Measurements from ENCODE around the gene KIF4B.
"Not testable (repeated sequence)": the region's sequence is repeated elsewhere in the genome, so short reads cannot be mapped to it uniquely, and the experiment has no call there.

The KIF4B gene

DNA sequence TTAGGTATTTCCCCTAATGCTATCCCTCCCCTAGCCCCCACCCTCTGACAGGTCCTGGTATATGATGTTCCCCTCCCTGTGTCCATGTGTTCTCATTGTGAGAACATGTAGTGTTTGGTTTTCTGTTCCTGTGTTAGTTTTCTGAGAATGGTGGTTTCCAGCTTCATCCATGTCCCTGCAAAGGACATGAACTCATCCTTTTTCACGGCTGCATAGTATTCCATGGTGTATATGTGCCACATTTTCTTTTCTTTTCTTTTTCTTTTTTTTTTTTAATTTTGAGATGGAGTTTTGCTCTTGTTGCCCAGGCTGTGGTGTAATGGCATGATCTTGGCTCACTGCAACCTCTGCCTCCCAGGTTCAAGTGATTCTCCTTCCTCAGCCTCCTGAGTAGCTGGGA lies 7.3 kb upstream of the KIF4B start:
- not testable (repeated sequence) for DNase-seq

DNA sequence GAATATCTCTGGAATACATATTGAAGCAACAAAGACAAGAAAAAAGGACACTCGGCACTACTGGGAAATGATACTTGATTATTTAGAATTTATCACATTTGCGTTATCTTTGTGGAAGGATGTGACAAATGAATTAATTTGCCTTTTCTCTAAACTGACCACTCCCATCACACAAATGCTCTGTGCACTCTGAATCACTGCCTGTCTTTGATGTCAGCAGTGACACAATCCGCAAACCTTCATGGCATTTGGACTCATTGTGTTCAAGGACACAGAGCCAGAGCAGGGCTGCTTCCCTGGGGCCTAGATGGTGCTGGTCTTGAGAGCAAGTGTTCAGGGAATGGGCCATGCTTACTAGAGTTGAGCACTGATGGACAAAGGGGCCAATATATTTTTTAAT lies 4.9 kb upstream of the KIF4B start:
- no peak for DNase-seq

DNA sequence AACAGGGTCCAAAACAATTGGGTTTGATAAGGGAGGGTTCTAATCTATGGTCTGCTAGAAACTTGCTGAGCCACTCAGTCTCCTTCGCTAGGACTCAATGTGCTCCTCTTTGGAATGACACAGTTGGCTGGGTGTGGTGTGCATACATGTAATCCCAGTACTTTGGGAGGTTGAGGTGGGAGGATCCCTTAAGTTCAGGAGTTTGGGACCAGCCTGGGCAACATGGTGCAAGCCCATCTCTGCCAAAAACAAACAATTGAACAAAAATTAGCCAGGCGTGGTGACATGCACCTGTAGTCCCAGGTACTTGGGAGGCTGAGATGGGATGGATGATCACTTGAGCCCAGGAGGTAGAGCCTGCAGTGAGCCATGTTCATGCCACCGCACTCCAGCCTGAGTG lies 2.7 kb upstream of the KIF4B start:
- no peak for DNase-seq

DNA sequence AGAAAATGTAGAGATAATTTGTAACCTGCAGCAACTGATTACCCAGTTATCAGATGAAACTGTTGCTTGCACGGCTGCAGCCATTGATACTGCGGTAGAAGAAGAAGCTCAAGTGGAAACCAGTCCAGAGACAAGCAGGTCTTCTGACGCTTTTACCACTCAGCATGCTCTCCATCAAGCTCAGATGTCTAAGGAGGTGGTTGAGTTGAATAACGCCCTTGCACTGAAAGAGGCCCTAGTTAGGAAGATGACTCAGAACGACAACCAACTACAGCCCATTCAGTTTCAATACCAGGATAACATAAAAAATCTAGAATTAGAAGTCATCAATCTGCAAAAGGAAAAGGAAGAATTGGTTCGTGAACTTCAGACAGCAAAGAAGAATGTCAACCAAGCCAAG lies 1.7 kb downstream of the KIF4B start:
- no peak for DNase-seq

DNA sequence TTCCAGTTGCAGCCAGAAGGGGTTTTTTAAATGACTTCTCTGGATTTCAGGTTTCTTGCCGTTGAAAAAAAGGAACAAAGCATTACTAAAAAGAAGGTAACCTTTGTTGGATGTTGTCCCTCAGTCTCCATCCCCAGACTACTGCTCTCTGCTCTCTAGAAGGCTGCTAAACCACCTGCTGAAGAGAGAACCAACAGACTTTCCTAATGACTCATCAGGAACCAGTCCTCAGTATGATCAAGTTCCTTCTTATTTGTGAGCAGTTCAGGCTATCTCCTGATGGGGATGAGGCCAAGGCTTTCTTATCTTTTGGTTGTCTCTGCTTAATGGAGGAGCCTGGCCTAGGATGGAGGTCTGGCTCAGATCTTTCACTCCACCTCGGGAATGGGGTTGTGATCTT lies 4.1 kb downstream of the KIF4B start:
- no peak for DNase-seq

DNA sequence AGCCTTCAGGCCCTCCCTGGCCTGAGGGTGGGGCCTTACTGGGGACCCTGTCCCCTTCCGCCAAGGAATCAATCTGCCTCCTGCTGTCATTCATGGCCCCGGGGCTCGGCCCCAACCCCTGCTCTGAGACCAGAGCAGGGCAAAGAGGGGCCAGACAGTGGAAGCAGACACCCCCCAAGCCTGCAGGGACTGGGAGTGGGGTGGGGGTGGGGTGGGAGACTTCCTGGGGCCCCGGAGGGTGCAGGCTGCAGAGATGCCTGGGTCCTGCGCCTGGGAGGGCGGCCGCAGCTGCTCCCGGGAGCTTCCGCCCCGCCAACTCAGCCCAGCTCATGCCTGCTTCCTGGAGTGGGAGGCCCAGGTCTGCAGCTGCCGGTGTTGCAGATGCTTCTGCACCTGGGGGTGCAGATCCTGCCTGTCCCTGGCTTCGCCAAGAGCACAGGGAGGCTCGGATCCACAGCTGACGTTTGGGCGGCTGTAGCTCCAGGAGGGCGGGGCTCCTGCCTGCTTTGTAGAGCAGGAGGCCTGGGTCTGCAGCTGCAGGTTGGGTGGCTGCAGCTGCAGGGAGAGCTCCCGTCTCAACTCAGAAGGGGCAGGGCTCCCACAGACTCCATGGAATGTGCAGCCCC lies 6.2 kb downstream of the KIF4B start:
- no peak for DNase-seq

DNA sequence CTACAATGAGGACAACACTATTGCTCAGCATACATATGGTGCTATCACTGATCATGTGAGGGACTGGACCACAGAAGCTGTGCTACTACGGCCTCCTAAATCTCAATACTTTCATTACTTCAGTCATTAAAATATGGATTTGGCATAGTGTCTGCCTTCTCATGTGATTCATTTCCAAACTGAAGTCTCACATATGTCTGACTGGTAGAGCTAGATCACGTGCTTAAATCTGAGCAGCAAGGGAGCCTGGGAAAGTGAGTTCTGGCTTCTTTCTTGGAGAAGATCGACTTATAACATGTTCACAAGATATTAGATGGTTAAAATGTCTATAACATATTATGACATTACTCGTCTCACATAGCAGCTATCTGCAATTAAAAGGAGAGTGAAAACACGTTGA lies 8.3 kb downstream of the KIF4B start:
- no peak for DNase-seq

DNA sequence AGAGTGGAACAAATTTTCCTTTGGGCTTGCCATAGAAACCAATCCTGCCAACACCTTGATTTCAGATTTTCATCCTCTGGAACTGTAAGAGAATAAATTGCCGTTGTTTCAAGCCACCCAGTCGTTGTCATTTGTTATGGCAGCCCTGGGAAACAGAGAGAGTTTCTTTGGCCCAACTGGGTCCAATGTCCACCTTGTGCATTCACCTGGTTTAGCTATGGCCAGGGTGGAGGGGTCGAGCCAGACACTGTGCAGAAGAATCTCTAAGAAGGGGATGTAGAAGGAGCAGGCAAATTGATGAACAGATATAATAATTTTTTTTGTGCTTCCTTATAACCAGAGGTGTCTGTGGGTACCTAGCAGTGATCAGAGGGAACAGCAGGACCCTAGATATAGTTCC lies 9.8 kb downstream of the KIF4B start:
- DNase-seq: no peak

DNA sequence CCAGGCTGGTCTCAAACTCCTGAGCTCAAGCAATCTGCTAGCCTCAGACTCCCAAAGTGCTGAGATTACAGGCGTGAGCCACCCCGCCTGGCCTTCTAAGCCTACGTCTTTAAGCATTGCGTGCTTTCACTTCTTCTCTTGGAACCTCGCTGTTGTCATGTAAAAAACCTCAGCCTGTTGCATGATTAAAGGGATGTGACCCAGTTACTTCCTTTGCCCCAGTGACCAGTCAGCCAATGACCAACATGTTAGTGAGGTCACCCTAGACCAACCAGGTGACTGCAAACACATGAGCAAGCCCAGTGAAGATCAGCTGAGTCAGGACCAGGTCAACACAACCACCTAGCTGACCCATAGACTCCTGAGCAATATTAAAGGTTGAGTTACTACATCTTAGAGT lies 10.5 kb downstream of the KIF4B start:
- DNase-seq: no peak

DNA sequence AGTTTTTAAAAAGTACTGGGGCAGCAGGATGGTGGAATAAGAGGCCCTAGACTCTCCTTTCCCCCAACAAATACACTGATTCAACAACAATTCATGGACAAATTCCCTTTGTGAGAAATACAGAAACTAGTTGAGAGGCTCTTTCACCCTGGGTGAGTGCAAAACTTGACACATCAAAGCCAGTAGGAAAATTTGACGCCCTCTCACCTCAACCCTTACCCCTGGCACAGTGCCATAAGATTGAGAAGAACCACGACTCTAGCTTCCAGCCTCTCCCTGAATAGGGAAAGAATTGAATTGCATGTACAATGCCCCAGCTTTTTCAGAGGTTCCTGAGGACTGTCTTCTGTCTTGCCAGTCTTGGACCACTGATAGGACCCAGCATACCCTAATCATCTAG lies 12.3 kb downstream of the KIF4B start:
- DNase-seq: no peak

DNA sequence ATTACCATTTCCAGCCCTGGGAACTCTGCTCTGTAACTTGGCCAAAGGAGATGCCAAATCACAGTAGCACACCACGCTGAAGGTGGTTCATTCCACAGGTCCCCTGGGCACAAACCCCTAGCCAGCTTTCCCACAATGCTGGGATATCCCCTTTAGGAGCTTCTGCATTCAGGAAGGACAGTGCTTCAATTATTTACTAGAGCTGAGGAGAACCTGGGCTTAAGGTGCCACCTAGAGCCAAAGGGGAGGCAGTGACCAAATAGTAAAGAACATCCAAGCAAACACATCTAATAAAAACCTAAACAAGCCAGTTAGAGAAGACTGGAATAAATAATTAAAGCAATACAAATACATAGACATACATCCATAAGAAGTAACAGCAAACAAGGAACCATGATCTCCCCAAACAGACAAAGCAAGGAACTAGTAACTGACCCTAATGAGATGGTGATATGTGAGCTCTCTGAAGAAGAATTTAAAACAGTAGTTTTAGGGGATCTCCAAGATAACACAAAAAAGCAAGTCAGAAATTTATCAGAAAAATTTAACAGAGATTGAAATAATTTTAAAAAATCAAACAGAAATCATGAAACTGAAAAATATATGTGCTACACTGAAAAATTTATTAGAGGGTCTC lies 14.6 kb downstream of the KIF4B start:
- no peak for DNase-seq

DNA sequence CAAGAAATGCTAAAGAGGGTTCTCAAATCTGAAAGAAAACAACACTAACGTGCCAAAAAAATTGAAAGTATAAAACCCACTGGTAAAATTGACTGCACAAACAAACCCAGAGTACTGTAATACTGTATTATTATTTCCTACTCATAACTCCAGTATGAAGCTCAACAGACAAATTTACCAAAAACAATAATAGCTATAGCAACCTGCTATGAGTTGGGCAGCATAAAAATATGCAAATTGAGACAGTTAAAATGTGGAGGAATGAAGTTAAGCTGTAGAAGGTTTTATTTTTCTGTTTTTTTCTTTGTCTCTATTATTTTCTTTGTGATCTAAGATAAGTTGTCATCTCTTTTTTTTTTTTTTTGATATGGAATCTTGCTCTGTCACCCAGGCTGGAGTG lies 15.7 kb downstream of the KIF4B start:
- no peak for DNase-seq

DNA sequence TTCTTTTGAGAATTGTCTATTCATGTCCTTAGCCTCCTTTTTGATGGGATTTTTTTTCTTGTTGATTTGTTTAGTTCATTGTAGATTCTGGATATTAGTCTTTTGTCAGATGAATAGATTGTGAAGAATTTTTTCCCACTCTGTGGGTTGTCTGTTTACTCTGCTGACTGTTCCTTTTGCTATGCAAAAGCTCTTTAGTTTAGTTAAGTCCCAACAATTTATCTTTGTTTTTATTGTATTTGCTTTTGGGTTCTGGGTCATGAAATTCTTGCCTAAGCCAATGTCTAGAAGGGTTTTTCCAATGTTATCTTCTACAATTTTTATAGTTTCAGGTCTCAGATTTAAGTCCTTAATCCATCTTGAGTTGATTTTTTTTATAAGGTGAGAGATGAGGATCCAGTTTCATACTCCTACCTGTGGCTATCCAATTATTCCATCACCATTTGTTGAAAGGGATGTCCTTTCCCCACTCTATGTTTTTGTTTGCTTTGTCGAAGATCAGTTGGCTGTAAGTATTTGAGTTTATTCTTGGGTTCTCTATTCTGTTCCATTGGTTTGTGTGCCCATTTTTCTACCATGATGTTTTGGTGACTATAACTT lies 20.7 kb downstream of the KIF4B start:
- not testable (repeated sequence) for DNase-seq

DNA sequence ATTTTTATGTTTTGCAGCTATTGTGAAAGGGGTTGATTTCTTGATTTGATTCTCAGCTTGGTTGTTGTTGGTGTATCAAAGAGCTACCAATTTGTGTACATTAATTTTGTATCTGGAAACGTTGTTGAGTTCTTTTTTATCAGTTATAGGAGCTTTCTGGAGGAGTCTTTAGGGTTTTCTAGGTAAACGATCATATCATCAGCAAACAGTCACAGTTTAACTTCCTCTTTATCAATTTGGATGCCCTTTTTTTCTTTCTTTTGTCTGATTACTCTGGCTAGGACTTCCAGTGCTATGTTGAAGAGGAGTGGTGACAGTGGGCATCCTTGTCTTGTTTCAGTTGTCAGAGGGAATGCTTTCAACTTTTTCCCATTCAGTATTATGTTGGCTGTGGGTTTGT lies 21.5 kb downstream of the KIF4B start:
- not testable (repeated sequence) for DNase-seq

DNA sequence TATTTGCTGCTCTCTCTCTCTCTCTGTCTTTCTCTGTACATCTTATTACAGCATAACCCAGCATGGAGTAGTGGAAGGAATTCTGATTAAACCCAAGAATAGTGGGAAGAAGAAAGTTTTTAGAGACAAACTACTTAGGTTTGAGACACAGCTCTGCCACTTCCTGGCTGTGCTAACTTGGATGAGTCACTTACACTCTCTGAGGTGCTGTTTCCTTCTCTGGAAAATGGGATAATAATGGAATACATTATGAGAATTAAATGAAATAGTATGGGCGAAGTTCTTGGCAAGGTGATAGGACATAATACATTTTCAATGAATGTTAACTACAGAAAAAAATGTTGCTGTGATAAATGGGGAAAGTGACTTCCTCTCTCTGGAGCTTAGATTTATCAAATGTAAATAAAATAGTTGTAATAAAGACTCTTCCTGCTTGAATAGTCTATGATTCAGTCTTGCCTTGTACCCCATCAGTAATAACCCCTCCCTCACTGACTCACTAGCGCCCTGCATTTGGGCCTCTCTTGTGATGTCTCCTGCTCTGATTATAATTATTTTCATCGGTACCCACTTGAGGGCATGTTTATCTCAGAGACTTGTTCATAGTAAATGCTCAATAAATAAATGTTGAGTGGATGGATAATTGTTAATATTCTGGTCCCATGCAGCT lies 27.6 kb downstream of the KIF4B start:
- DNase-seq: no peak

DNA sequence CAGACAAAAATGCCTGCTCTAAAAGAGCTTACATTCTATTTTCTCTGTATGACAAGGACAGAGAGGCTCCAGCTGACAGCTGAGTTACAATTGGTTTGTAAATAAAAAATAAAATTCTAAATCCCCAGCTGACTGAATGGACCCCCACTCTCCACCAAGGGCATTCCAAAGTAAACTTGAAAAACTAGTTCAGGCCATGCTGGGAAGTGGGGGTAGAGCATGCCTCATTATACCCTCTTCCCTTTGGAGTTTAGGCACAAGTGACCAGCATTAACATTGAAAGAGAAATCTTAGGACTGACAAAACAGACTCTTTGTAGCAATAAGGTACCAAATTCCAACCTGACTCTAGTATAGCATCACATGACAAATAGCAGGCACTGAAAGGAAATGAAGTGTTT lies 31.0 kb downstream of the KIF4B start:
- DNase-seq: no peak

DNA sequence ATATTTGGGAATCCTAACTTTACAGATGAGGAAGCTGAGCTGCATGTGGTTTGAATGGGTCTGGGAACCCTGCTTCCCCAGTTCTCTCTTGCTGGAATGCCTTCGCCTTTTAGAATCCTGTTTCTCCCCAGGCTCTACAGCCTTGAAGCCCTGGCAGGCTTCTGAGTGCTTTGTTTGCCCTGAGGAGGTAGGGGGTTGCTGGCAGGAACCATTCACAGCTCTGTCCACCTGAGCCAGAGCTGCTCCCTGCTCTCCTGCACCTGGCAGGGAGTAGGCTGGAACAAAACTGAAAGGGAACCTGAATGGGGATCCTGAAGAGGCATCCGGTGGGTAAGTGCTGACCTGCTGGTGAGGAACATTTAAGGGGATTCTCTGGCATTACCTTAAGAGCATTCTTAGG lies 33.0 kb downstream of the KIF4B start:
- peak; percentile 58 for DNase-seq

DNA sequence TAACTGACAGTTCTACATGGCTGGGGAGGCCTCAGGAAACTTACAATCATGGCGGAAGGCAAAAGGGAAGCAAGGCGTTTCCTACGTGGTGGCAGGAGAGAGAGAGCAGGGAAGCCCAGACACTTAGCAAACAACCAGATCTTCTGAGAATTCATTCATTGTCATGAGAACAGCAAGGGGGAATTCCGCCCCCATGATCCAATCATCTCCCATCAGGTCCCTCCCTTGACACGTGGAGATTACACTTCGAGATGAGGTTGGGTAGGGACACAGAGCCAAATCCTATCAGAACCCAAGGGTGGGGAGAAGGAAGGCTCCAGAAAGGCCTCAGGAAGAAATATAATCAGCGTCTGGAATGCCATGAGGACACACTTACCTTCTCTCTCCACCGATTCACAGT lies 34.3 kb downstream of the KIF4B start:
- no peak for DNase-seq

DNA sequence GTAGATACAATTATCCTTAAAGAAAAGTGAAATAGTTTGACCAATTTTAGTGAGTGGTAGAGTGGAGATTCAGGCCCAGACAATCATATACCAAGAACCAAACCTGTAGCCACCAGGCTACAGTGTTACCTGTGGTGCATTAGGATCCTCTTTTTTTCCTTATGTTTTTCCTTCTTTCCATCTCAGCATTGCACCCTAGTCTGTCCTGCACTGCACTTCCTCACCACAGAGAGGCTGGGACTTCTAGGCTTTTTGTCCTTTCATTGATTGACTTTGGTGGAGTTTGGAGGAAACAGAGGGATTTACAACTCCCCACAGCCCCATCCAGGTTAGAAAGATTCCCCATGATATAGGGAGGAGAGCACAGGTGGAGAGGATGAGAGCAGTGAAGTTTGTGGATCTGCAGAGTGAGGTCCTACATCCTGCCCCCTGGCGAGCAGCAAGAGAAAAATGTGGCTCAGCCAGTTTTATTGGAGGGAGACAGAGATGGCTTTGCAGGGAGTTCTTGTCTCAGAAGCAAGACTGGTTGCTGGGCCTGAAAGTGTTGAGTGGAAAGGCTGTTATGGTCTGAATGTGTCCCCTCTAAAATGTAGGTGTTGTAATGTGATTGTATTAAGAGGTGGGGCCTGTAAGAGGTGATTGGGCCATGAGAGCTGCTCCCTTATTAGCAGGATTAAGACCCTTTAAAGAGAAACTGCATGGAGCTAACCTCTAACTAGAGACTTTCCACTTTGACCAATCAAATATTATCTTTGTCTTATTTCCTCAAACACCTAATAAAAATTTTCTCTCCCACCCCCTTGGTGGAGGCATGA lies 36.2 kb downstream of the KIF4B start:
- DNase-seq: no peak

DNA sequence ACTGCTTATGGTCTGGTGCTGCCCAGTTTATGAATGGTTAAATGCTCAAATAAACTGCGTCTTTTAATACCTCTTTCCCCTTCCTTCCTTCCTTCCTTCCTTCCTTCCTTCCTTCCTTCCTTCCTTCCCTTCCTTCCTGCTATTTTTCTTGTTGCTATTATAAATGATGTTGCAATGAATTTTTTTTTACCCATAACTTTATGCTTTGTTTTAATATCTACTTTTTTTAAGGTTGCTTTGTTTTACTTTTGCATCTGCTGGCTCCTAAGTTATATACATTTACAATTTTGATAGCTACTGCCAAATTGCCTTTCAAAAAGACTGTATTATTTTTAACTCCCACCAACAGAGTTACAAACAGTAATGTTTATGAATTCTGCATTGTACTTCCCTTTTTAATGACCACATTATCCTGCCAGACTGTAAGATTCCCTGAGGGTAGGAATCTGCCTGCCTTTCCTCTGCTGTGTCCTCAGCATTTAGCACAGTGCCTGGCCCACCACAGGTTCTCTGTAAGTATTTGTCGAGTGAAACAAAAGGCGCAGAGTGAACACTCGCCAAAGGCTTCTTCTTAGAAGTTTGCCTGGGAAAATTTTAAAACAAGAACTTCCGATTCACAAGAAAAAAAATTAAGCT lies 36.9 kb downstream of the KIF4B start:
- DNase-seq: no peak

DNA sequence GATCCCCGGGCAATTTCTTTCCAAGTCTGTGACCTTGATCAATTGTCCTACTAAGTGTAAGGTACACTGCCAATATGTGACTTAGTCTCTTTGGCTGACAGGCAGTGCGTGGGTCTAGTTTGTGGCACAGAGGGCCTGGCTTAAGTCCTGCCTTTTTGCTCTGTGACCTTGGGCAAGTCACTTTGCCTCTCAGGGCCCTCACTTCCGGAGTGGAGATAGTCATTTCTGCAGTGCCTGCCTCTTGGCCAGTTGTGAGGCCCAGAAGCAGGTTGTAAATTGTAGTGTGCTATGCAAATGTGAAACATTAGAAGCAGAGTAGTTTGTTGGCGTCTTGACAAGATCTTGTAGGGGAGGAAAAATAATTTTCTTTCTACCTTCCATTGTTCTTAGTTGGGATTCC lies 39.0 kb downstream of the KIF4B start:
- DNase-seq: no peak

DNA sequence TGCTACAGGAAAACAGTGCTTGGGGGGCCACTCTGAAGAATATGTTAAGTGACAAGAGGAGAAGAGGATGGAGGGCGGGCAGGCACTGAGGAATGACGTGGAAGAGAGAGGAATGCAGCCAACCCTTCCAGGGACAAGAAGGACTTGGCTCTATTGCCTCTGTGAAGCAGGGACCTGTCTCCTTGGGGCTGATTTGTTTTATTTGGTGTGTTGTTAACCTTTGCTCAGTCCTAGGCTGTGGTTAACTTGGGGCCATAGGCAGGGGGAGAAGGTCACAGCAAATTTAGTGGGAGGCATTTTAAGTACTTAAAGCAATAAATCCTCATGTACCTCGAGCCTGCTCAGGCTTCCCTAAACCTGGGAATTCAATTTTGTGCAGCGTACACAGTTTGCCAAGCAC lies 39.9 kb downstream of the KIF4B start:
- no peak for DNase-seq

All from NCI-H2029 treated with DMSO at 0.1 percent for 48 hours (cell line).